Measurements from ENCODE around the gene NLGN1. TPM values are rescaled to one million over a fixed set of nuclear protein-coding genes. Genes with fewer than 3 reads are reported as not detected.

The NLGN1 gene
- total and polyA plus RNA-seq, 9 of the 15 experiments (the other 6 are each of a cell fraction or from before 2014, with no cell fraction given) = under 0.01 to 0.01 TPM; not detected in 7

DNA sequence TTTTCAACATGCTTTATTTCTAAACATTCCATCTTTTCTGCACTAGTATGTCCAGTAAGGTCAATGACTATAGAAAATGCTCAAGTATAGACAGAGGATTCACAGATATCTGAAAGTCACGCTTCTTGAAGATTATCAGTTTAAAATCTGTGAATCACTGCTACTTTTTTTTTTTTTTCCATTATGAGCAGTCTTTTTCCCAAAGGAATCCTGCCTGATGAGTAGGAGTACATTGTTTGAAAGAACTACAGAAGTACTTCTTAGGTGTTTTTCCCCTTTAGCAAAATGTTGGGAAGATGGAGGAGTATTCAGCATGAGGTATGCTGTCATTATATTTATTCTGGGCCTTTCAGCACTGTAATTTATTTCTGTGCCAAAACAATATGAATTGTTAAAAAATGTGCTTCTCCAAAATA lies 266.2 kb downstream of the NLGN1 start:
- H3K79me2 ChIP-seq (ENCODE audit: control insufficient read depth, insufficient read depth, low read length) = no peaks in the 10 kb centered on the region
- H3K9me3 ChIP-seq (replicated peaks; ENCODE audit: control insufficient read depth, insufficient read depth, low read depth, low read length) = no peaks in the 10 kb centered on the region
- DNase-seq (ENCODE audit: extremely low read depth in 1 of 4, low spot score in 3 of 4) (no peak), FAIRE-seq (no peak), ATAC-seq (no peak)
- no peaks in the 10 kb centered on the region for H3K4me1 ChIP-seq (replicated peaks in 1 of 2; ENCODE audit: control insufficient read depth in 2 of 2, insufficient read depth in 2 of 2, low read length in 2 of 2)
- no peak overlapping the region for H2AFZ ChIP-seq (ENCODE audit: low read depth, low read length)
- no TSS peak for BruUV-seq (replicated peaks)
- ChIA-PET POLR2A (no interaction called here), CTCF (ENCODE audit: low intra/inter-chr PET ratio) (no interaction called here)
- in situ Hi-C loops (cut with MboI) (no loop called here), intact Hi-C loops (cut with micrococcal nuclease) (no loop called here)
- H3K27ac ChIP-seq (ENCODE audit: extremely low read depth, low read depth, low read length) = no peak overlapping the region
- 0% methylated on average over 1 of the region's 1 CpG for WGBS (ENCODE audit: insufficient coverage, low coverage, missing lambda C conversion rate)
- no peak overlapping the region for H3K4me3 ChIP-seq
- TF ChIP-seq CREB3 (tag; conservative IDR thresholded peaks at IDR 0.05; ENCODE audit: low read depth) (no peak), MECOM (CRISPR knock-in tag; IDR thresholded peaks at IDR 0.05) (no peak), CEBPB (tag; IDR thresholded peaks at IDR 0.05) (no peak), ELF1 (tag; IDR thresholded peaks at IDR 0.05) (no peak)
- H3K4me2 ChIP-seq (ENCODE audit: insufficient read depth, low read length) = no peak overlapping the region
- no peaks in the 10 kb centered on the region for H4K20me1 ChIP-seq (replicated peaks; ENCODE audit: control insufficient read depth, insufficient read depth, low read length)
- no peaks in the 10 kb centered on the region for H3K27me3 ChIP-seq (ENCODE audit: control insufficient read depth in 2 of 2, insufficient read depth in 2 of 2, low read length in 2 of 2)
- no peaks in the 10 kb centered on the region for H3K9me1 ChIP-seq (ENCODE audit: control insufficient read depth, insufficient read depth, low read length)
- no peak overlapping the region for H3K9ac ChIP-seq (ENCODE audit: insufficient read depth in 1 of 2, low read depth in 2 of 2, low read length in 2 of 2)
- no peaks in the 10 kb centered on the region for H3K36me3 ChIP-seq (ENCODE audit: control insufficient read depth, insufficient read depth, low read length)

GRCh38 chr3:173676094-173676493 lies 278.6 kb downstream of the NLGN1 start:
- CTCF ChIA-PET (ENCODE audit: low intra/inter-chr PET ratio) = no interaction called here
- no peak for FAIRE-seq
- H3K4me3 ChIP-seq = no peak overlapping the region
- POLR2A ChIA-PET = no interaction called here
- H3K79me2 ChIP-seq (ENCODE audit: control insufficient read depth, insufficient read depth, low read length) = no peaks in the 10 kb centered on the region
- intact Hi-C loops (cut with micrococcal nuclease) = no loop called here
- H3K36me3 ChIP-seq (ENCODE audit: control insufficient read depth, insufficient read depth, low read length) = no peaks in the 10 kb centered on the region
- in situ Hi-C loops (cut with MboI) = no loop called here
- no peaks in the 10 kb centered on the region for H3K27me3 ChIP-seq (ENCODE audit: control insufficient read depth in 2 of 2, insufficient read depth in 2 of 2, low read length in 2 of 2)
- no peak for DNase-seq (ENCODE audit: extremely low read depth in 1 of 4, low spot score in 3 of 4)
- no peaks in the 10 kb centered on the region for H4K20me1 ChIP-seq (replicated peaks; ENCODE audit: control insufficient read depth, insufficient read depth, low read length)
- H3K9me3 ChIP-seq (replicated peaks; ENCODE audit: control insufficient read depth, insufficient read depth, low read depth, low read length) = no peaks in the 10 kb centered on the region
- H3K9me1 ChIP-seq (ENCODE audit: control insufficient read depth, insufficient read depth, low read length) = no peaks in the 10 kb centered on the region
- H3K27ac ChIP-seq (ENCODE audit: extremely low read depth, low read depth, low read length) = no peak overlapping the region
- H3K4me1 ChIP-seq (replicated peaks in 1 of 2; ENCODE audit: control insufficient read depth in 2 of 2, insufficient read depth in 2 of 2, low read length in 2 of 2) = no peaks in the 10 kb centered on the region
- 0% methylated on average over 1 of the region's 1 CpG for WGBS (ENCODE audit: insufficient coverage, low coverage, missing lambda C conversion rate)
- H3K4me2 ChIP-seq (ENCODE audit: insufficient read depth, low read length) = no peak overlapping the region
- no peak overlapping the region for H3K9ac ChIP-seq (ENCODE audit: insufficient read depth in 1 of 2, low read depth in 2 of 2, low read length in 2 of 2)
- no peak overlapping the region for H2AFZ ChIP-seq (ENCODE audit: low read depth, low read length)
- no peak for ATAC-seq
- no TSS peak for BruUV-seq (replicated peaks)
- no peak for TF ChIP-seq ZNF324 (CRISPR knock-in tag; IDR thresholded peaks at IDR 0.05)
- no peak for TF ChIP-seq ZNF707 (CRISPR knock-in tag; conservative IDR thresholded peaks at IDR 0.05)
- no peak for TF ChIP-seq CBX8 (IDR thresholded peaks at IDR 0.05; ENCODE audit: borderline replicate concordance, extremely low read depth, low read depth, low read length, poor library complexity, severe bottlenecking)
- TF ChIP-seq MAFG (tag; conservative IDR thresholded peaks at IDR 0.05) = no peak
- no peak for TF ChIP-seq BCLAF1 (IDR thresholded peaks at IDR 0.05; ENCODE audit: borderline replicate concordance in 1 of 2, control insufficient read depth in 1 of 2, low read depth in 2 of 2, low read length in 1 of 2)
- TF ChIP-seq NR1H2 (CRISPR knock-in tag; IDR thresholded peaks at IDR 0.05) = no peak
